LNCAP (cell line): ENCODE data around the gene QRFP.

Source experiments
- TF ChIP-seq, protein P1 (sequence below): fragments of 450-650 bp; IDR thresholded peaks from 2 replicates; pipeline ENCODE4 v1.5.1; 2017; ENCODE audit warnings: mild to moderate bottlenecking

Gene QRFP

DNA sequence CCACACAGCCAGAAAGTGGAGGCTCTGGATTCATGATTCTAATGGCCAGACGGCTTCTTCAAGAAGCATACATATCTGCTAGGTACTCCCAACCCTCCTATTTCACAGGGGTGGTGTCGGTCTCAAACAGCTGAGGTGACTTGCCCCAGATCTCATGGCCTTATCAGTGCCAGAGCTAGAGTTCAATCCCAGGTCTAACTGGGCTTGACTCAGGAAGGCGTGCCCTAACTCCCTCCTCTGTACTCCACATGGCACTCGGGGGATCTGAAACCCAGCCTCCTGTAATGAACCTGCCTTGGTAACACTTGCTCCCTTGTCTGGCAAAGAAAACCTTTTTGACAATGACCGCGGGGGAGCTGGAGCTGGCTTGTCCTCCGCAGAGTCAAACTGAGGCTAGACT lies 2.1 kb downstream of the QRFP start:
- TF ChIP-seq, protein P1, sequence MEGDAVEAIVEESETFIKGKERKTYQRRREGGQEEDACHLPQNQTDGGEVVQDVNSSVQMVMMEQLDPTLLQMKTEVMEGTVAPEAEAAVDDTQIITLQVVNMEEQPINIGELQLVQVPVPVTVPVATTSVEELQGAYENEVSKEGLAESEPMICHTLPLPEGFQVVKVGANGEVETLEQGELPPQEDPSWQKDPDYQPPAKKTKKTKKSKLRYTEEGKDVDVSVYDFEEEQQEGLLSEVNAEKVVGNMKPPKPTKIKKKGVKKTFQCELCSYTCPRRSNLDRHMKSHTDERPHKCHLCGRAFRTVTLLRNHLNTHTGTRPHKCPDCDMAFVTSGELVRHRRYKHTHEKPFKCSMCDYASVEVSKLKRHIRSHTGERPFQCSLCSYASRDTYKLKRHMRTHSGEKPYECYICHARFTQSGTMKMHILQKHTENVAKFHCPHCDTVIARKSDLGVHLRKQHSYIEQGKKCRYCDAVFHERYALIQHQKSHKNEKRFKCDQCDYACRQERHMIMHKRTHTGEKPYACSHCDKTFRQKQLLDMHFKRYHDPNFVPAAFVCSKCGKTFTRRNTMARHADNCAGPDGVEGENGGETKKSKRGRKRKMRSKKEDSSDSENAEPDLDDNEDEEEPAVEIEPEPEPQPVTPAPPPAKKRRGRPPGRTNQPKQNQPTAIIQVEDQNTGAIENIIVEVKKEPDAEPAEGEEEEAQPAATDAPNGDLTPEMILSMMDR = no peak

DNA sequence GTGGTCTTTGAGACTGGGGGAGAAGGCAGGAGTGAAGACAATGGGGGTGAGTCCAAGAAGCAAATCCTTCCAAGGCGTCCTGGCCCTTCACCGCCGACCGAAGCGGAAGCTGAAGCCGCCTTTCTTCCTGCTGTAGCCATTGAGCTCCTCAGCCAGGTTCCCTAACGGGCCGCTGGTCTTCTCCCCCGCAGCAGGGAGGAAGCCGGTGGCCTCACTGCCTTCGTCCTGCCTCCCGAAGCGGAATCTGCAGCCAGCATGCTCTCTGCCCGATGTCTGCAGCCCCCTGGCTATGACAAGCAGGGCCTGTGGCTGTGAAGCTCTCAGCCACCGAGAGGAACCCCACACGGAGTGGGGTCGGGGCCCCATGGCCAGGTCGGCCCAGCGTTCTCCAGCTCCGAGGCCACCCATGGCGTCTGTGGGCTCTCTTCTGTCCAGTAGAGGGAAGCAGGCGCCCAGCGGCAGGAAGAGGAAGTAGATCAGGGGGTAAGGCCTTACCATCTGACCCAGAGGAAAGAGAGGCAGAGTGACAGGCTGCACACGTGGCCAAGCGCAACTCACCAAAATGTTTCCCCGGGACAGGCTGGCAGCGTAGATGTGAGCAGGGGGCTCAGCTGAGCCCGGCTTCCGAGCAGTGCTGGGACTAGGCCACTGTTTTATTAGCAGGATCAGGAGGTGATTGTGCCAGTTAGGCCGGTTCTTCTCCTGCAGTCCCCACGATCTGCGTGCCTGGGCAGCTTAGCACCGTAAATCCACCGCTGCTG lies 3.1 kb downstream of the QRFP start:
- TF ChIP-seq, protein P1 = peak; percentile 49

DNA sequence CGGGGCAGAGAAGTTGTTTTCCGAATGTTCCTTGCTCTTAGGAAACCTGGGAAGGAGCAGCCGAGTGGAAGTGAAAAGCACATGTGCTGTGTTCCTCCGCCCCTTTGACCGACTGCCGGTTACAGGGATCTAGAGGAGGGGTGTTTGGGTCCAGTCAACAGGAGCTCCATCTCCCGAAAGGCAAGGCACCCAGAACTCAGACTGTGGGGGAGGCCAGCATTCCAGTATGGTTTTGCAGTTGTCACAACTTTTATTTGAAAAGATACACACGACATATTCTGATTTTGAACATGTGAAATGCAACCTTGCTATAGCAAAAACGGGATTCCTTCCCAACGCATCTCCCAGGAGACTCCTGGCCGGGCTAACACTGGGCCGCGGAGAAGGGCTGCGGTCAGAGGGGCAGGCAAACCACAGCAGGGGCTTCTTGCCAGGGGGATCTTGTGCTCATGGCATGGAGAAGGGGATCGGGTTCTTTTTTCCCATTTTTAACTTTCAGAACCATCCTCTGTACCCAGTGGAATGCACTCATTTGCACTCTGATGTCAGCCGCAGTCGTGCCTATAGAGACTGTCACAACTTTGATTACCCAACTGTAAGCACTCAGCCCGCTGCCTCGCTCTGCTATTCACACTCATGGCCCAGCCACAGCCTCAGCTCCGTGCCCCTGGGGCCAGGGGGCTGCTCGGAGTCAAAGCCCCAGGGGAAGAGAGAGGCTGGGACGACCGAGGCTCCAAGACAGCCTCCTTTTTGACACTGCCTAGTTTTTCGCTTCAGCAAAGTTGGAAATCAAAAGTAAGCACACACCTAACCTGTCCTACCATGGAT lies 3.9 kb downstream of the QRFP start:
- TF ChIP-seq, protein P1 = no peak

DNA sequence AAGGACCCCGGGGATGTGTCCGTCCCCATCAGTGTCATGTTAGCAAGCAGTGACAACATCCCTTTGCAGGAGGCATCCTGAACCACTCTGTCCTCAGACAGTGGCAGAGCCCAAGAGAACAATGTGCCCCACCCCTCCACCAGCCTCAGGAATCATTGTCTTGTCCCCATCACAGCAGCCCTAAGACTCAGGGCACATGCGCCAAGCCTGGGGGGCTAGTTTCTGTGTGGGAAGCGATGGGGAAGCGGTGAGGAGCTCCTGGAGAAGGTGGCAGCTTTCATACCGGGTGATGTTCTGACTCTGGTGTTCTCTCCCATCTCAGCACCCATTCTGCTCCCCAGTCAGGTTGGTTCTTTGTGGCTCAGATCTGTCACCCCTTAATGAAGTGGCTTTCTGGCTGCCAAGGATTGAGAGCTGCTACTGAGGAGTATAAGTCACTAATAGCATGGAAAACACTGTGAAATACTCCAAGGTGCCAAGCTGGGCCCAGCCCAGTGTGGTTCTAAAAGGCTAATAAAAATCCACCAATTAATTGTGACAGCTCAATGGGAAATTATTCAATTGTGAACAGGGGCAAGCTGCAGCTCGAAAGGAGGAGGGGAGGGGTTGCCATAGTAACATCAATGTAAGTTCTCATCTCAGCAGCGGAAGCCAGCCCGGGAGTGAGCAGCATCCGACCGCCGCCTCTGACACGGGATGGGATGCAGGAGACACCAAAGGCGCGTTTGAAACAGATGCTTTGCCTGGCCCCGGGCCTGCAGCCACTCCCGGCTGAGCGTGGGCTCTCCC lies 4.7 kb downstream of the QRFP start:
- TF ChIP-seq, protein P1 = no peak

DNA sequence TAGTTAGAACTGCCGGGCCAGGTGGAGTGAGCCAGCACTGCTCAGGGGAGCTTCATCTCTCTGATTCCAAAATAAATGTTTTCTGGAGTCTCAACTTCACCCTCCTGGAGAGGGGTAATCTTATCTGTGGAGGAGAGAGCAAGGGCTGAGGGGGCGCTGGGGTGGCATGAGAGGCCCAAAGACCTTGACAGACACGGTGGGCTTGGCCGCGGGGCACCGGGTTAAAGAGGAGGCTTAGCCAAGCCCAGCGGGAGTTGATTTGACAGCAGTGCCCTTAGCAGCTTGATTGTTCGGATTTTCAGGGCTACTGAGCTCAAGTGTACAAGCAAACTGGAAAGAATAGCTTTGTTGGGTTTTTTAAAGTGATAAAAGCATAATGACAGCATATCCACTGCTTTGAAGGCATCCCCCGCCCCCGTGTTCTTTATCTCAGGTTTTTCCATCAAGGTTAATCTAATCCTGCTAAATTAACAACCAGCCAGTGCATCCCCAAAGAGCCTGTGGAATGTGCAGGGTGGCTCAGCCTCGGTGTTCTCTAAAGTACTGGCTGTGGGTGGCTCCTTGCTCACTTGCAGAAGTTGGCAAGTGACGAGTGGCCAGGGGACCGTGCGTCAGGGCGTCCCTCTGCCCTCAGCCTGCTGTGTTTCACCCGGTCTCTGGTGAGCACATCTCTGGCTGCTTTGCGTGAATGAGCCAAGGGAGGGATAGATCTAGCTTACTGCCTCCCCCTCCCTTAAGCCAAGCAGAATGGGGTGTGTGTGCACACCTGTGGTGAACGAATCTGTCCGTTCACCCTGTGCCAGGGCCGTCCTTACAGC lies 5.5 kb downstream of the QRFP start:
- TF ChIP-seq, protein P1 = no peak

DNA sequence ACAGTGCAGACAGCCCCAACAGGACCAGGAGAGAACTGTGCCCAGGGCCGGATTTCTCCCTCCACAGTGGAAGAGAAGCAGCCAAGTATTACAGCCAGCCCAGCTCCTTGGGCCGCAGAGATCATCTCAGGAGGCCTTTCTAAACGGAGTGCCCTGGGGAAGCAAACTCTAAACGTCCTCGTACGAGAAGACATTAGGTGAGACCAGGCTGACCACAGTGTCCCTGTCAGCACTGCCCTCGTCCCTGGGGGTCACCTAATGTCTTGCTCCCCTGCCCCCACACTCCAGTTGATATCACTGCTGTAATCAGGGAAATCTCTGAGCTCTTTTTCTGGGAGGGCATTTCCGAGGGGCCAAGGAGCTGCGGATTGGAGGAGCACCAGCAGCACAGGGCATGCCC lies 6.5 kb downstream of the QRFP start:
- TF ChIP-seq, protein P1 = no peak
